Measurements from ENCODE around the gene MAP1A. TPM values are rescaled to one million over a fixed set of nuclear protein-coding genes. Genes with fewer than 3 reads are reported as not detected.

Gene MAP1A
- total RNA-seq, 1 experiment from 2014 or later = 2.5 TPM

GRCh38 chr15:43499635-43500034 lies 17.8 kb upstream of the MAP1A start:
- no peak overlapping the region for H4K5ac ChIP-seq (ENCODE audit: insufficient read length, low read depth, low read length)
- WGBS (ENCODE audit: extremely low coverage, insufficient read length, low lambda C conversion rate) = no CpG with 5 or more reads among the region's 1 CpG
- H3K9ac ChIP-seq (ENCODE audit: extremely low read depth, insufficient read length, low read length) = no peak overlapping the region

More at GRCh38 chr15:43499635-43500034, 17.8 kb upstream of the MAP1A start:
- no peak overlapping the region for H3K4me2 ChIP-seq (ENCODE audit: insufficient read depth, insufficient read length, low read length)
- H2BK120ac ChIP-seq (ENCODE audit: low read depth, low read length, poor library complexity, severe bottlenecking) = no peak overlapping the region
- no peak overlapping the region for H2BK5ac ChIP-seq (ENCODE audit: insufficient read length, low read length)
- H3K14ac ChIP-seq (ENCODE audit: insufficient read depth, low read length) = no peak overlapping the region
- TF ChIP-seq CTCF (conservative IDR thresholded peaks at IDR 0.05) = no peak
- no peaks in the 10 kb centered on the region; the same call in 1 of the 2 replicates for H3K27me3 Mint-ChIP-seq (ENCODE audit: low read depth)
- H3K4me1 Mint-ChIP-seq = no peaks in the 10 kb centered on the region
- H3K9me3 ChIP-seq (ENCODE audit: control insufficient read depth, low read depth, low read length) = no peaks in the 10 kb centered on the region
- no peak for DNase-seq
- no peak overlapping the region for H3K18ac ChIP-seq (ENCODE audit: insufficient read length, low read depth, low read length)
- H2BK20ac ChIP-seq (ENCODE audit: low read depth, low read length, poor library complexity, severe bottlenecking) = no peak overlapping the region
- H3K9me3 Mint-ChIP-seq = no peaks in the 10 kb centered on the region
- H3K36me3 Mint-ChIP-seq (ENCODE audit: insufficient read depth in 1 of 3, low read depth in 3 of 3) = no peaks in the 10 kb centered on the region
- no peak overlapping the region for H4K8ac ChIP-seq (replicated peaks; ENCODE audit: insufficient read length, low read depth, low read length)
- no peaks in the 10 kb centered on the region for H3K23me2 ChIP-seq (ENCODE audit: insufficient read length, low read depth, low read length, poor library complexity, severe bottlenecking)
- no peaks in the 10 kb centered on the region for H3K79me1 ChIP-seq (ENCODE audit: insufficient read depth, low read depth, low read length, poor library complexity, severe bottlenecking)
- H2AK5ac ChIP-seq (ENCODE audit: insufficient read length, low read length) = no peak overlapping the region
- H2AFZ ChIP-seq (ENCODE audit: low read length) = no peak overlapping the region
- H3K4me3 Mint-ChIP-seq = no peak overlapping the region
- no peaks in the 10 kb centered on the region for H3K27me3 ChIP-seq (ENCODE audit: insufficient read depth, low read length)
- no peak overlapping the region for H2BK12ac ChIP-seq (ENCODE audit: insufficient read length, low read depth, low read length)
- H4K91ac ChIP-seq (ENCODE audit: insufficient read length, low read depth, low read length) = no peak overlapping the region
- H3K79me2 ChIP-seq (ENCODE audit: insufficient read depth, low read length) = no peaks in the 10 kb centered on the region
- no peak overlapping the region for H3K56ac ChIP-seq (ENCODE audit: insufficient read length, low read depth, low read length)
- H3K23ac ChIP-seq (ENCODE audit: insufficient read length, low read depth, low read length) = no peak overlapping the region
- no peak overlapping the region for H3K27ac ChIP-seq (ENCODE audit: insufficient read length, low read depth, low read length)
- no peaks in the 10 kb centered on the region for H4K20me1 ChIP-seq (ENCODE audit: control insufficient read depth, insufficient read depth, insufficient read length)
- H3T11ph ChIP-seq (ENCODE audit: low read length) = no peak overlapping the region
- H3K4me1 ChIP-seq (ENCODE audit: insufficient read depth, low read length) = no peaks in the 10 kb centered on the region
- no peak overlapping the region for H3K27ac Mint-ChIP-seq
- H3K4ac ChIP-seq (ENCODE audit: low read depth, low read length) = no peak overlapping the region
- H2BK15ac ChIP-seq (ENCODE audit: low read depth, low read length) = no peak overlapping the region
